Cardiac ventricle fibroblast (primary cell): Measurements from ENCODE around the gene CXorf65. TPM values are rescaled to one million over a fixed set of nuclear protein-coding genes. Genes with fewer than 3 reads are reported as not detected.

Experiments
- total RNA-seq: library from RNA; depleted of rRNA; stranded (reverse); fragments of >200 nt; gene quantifications from 2 replicates; pipeline ENCODE4 v1.2.3, GENCODE V29; 2015

CXorf65 gene
- not detected in 2 replicates for total RNA-seq

GRCh38 chrX:71106427-71106826, at the start of gene CXorf65:
Gene CXorf65 (minus strand): TSS chrX:71106740. CDS start chrX:71106556, 184 bp downstream.

GRCh38 chrX:71144651-71145050, 38.1 kb upstream of the CXorf65 start, which contains the start of gene NLGN3:
Gene NLGN3 (plus strand): TSS chrX:71144841. CDS start chrX:71147750, 2,909 bp downstream.

GRCh38 chrX:71118032-71118984, 11.8 kb upstream of the CXorf65 start, which contains the start of gene MED12:
Gene MED12 (plus strand): TSS chrX:71118596. CDS start chrX:71118755, 159 bp downstream.

GRCh38 chrX:71111141-71111843, 4.8 kb upstream of the CXorf65 start, which contains the start of gene IL2RG:
Gene IL2RG (minus strand): TSS chrX:71111577. CDS start chrX:71111539, 38 bp downstream.

GRCh38 chrX:71095555-71095980, 11.0 kb downstream of the CXorf65 start, which contains the start of gene FOXO4:
Gene FOXO4 (plus strand): TSS chrX:71095851. CDS start chrX:71096529, 678 bp downstream.

GRCh38 chrX:71068044-71068918, 38.3 kb downstream of the CXorf65 start, which contains the start of gene SNX12:
Gene SNX12 (minus strand): TSS chrX:71068334. CDS start chrX:71068306, 28 bp downstream.

Other genes starting within 250 kb of the CXorf65 start
- not detected in 2 replicates for gene TEX11, start 198.0 kb downstream of the CXorf65 start, total RNA-seq
- gene SLC7A3, start 175.6 kb downstream of the CXorf65 start, total RNA-seq, result 0.15 TPM in 1 of 2 replicates, not detected in the other
- gene SNX12, start 38.4 kb downstream of the CXorf65 start, total RNA-seq, result 49.6 and 51.0 TPM in 2 replicates
- gene FOXO4, start 10.9 kb downstream of the CXorf65 start, total RNA-seq, result 3.9 and 6.2 TPM in 2 replicates
- gene IL2RG, start 4.8 kb upstream of the CXorf65 start, total RNA-seq, result not detected in 2 replicates
- gene MED12, start 11.9 kb upstream of the CXorf65 start, total RNA-seq, result 24.5 and 27.3 TPM in 2 replicates
- 0.10 and 0.44 TPM in 2 replicates for gene NLGN3, start 38.1 kb upstream of the CXorf65 start, total RNA-seq
- not detected in 2 replicates for gene GJB1, start 116.5 kb upstream of the CXorf65 start, total RNA-seq
- gene ZMYM3, start 147.4 kb upstream of the CXorf65 start, total RNA-seq, result 11.9 and 17.7 TPM in 2 replicates
- 220 and 236 TPM in 2 replicates for gene NONO, start 176.9 kb upstream of the CXorf65 start, total RNA-seq
- 0.24 TPM in 1 of 2 replicates, not detected in the other for gene ITGB1BP2, start 195.0 kb upstream of the CXorf65 start, total RNA-seq